Left lung (tissue), 10 donors: ENCODE measurements around the gene FOS. TPM values are rescaled to one million over a fixed set of nuclear protein-coding genes. Genes with fewer than 3 reads are reported as not detected.

Experiments
- ATAC-seq: fragments of 200-7000 bp; cut with Tn5 transposase; one replicate; pipeline ENCODE4 v1.9.1; 2020; ENCODE audit warnings: moderate library complexity
- DNase-seq, 4 donors: peaks; one replicate each; pipeline ENCODE4 v3.0.0-alpha.2; 2013 to 2020
- H3K27ac ChIP-seq, 2 donors: fragments of 200-600 bp; sonication (generic) in 1 of 2; one replicate each; pipeline versions ENCODE4 v1.5.0 to v1.8.0; 2020 to 2021
- H3K27me3 ChIP-seq, 2 donors: fragments of 200-600 bp; sonication (generic) in 1 of 2; one replicate each; pipeline versions ENCODE4 v1.5.0 to v1.8.0; 2020 to 2021
- H3K36me3 ChIP-seq, 2 donors: fragments of 200-600 bp; sonication (generic) in 1 of 2; one replicate each; pipeline versions ENCODE4 v1.5.0 to v1.8.0; 2020 to 2021
- H3K4me1 ChIP-seq, 2 donors: fragments of 200-600 bp; one replicate each; pipeline ENCODE4 v1.8.0; 2021
- H3K4me3 ChIP-seq, 2 donors: fragments of 200-600 bp; sonication (generic) in 1 of 2; one replicate each; pipeline versions ENCODE4 v1.5.0 to v1.8.0; 2020 to 2021; ENCODE audit warnings: mild to moderate bottlenecking in 1 of 2
- H3K9me3 ChIP-seq, 2 donors: fragments of 200-600 bp; sonication (generic) in 1 of 2; one replicate each; pipeline versions ENCODE4 v1.5.0 to v1.8.0; 2020 to 2021
- intact Hi-C, 2 donors: fragments of 100-400 bp; cut with DNase I; formaldehyde crosslinking; loops; one replicate each; pipeline versions ENCODE4 v1.11.2 to v1.14.2; 2022
- polyA plus RNA-seq, 6 donors: library from polyadenylated mRNA; unstranded; fragments of 120-200 nt; gene quantifications; one replicate each; pipeline ENCODE4 v1.2.1, GENCODE V29; 2013; ENCODE audit not compliant: insufficient read length in 6 of 6
- total RNA-seq, 2 donors: library from RNA; stranded (reverse); fragmentation: NEBNext Ultra II Directional; extraction: Animal tissue kit (Norgen Biotek cat#: 25700); gene quantifications; one replicate each; pipeline ENCODE4 v1.2.1, GENCODE V29; 2021
- TF ChIP-seq, protein P1 (sequence below), 2 donors: fragments of 200-600 bp; sonication (generic) in 1 of 2; IDR thresholded peaks; one replicate each; pipeline versions ENCODE4 v1.5.0 to v1.8.0; 2021; ENCODE audit warnings: antibody characterized with exemption in 2 of 2
- donor health status: DM: no; HTN: yes; CAD: no.
- donor health status: DM: no; HTN: no; CAD: no.

FOS gene
- total and polyA plus RNA-seq, 8 donors = 57.9 to 3,242 (median 701) TPM

- no peaks in the 10 kb centered on the region for H3K9me3 ChIP-seq
- no peaks in the 10 kb centered on the region for H3K36me3 ChIP-seq
- no peak overlapping the region for H3K27ac ChIP-seq
- intact Hi-C loops = no loop called here
- TF ChIP-seq, protein P1, sequence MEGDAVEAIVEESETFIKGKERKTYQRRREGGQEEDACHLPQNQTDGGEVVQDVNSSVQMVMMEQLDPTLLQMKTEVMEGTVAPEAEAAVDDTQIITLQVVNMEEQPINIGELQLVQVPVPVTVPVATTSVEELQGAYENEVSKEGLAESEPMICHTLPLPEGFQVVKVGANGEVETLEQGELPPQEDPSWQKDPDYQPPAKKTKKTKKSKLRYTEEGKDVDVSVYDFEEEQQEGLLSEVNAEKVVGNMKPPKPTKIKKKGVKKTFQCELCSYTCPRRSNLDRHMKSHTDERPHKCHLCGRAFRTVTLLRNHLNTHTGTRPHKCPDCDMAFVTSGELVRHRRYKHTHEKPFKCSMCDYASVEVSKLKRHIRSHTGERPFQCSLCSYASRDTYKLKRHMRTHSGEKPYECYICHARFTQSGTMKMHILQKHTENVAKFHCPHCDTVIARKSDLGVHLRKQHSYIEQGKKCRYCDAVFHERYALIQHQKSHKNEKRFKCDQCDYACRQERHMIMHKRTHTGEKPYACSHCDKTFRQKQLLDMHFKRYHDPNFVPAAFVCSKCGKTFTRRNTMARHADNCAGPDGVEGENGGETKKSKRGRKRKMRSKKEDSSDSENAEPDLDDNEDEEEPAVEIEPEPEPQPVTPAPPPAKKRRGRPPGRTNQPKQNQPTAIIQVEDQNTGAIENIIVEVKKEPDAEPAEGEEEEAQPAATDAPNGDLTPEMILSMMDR (IDR thresholded peaks at IDR 0.05) = no peak
- DNase-seq (no peak), ATAC-seq (no peak)
- H3K4me1 ChIP-seq = peaks cover 6 to 39% of the 10 kb centered on the region in 2 donors
- H3K4me3 ChIP-seq = no peak overlapping the region
- H3K27me3 ChIP-seq = no peaks in the 10 kb centered on the region
Observed at GRCh38 chr14:75290851-75291250, 12.2 kb downstream of the FOS start.

GRCh38 chr14:75291331-75291730 lies 12.7 kb downstream of the FOS start:
- H3K36me3 ChIP-seq = no peaks in the 10 kb centered on the region
- ATAC-seq (no peak), DNase-seq (no peak)
- H3K4me1 ChIP-seq = peaks cover 7 to 40% of the 10 kb centered on the region in 2 donors
- no peaks in the 10 kb centered on the region for H3K9me3 ChIP-seq
- no peaks in the 10 kb centered on the region for H3K27me3 ChIP-seq
- H3K27ac ChIP-seq = no peak overlapping the region
- TF ChIP-seq, protein P1 (IDR thresholded peaks at IDR 0.05) = no peak
- H3K4me3 ChIP-seq = no peak overlapping the region
- intact Hi-C loops = no loop called here

DNA sequence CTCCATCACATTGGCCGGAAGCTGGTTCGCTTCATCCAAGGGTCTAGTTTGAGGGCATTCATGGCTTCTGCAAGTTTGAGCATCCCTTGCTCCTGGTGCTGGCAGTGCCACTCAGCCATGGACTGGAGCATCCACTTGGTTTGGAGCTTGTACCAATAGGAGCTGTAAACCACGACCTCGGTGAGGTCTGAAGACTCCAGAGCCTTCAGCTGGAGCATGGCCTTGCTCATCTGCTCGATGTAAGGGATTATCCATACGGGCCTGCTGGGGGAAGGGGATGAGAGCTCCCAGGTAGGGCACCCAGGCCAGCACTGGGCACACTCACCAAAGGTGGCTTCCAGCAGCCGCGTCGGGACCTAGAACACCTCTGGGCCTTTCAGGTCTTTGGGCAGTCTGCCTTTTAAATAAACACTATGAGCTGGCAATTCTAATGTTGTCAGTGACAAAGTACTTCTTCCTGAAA lies 13.5 kb downstream of the FOS start:
- Histone ChIP-seq H3K27ac (no peak overlapping the region), H3K4me3 (no peak overlapping the region), H3K4me1 (peaks cover 12 to 42% of the 10 kb centered on the region in 2 donors), H3K36me3 (no peaks in the 10 kb centered on the region), H3K27me3 (no peaks in the 10 kb centered on the region), H3K9me3 (no peaks in the 10 kb centered on the region)
- no peak for ATAC-seq
- intact Hi-C loops = no loop called here
- TF ChIP-seq, protein P1 (IDR thresholded peaks at IDR 0.05) = no peak
- no peak for DNase-seq

DNA sequence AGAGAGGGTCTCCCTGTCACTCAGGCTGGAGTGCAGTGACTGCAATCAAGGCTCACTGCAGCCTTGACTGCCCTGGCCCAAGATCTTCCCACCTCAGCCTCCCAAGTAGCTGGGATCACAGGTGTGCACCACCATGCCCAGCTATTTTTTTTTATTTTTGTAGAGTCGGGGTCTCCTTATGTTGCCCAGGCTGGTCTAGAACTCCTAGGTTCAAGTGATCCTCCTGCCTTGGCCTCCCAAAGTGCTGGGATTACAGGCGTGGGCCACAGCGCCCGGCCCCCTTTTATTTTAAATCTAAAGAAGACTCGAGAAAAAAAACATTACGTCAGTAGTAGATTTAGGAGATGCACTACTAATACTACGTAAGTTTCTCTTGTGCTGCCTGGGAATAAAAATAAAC lies 14.3 kb downstream of the FOS start:
- intact Hi-C loops = no loop called here
- TF ChIP-seq, protein P1 (IDR thresholded peaks at IDR 0.05) = no peak
- no peaks in the 10 kb centered on the region for H3K9me3 ChIP-seq
- peaks cover 13 to 42% of the 10 kb centered on the region in 2 donors for H3K4me1 ChIP-seq
- no peak for DNase-seq
- no peaks in the 10 kb centered on the region for H3K27me3 ChIP-seq
- no peak for ATAC-seq
- no peak overlapping the region for H3K4me3 ChIP-seq
- H3K27ac ChIP-seq = no peak overlapping the region
- H3K36me3 ChIP-seq = no peaks in the 10 kb centered on the region

- H3K36me3 ChIP-seq = no peaks in the 10 kb centered on the region
- no peaks in the 10 kb centered on the region for H3K9me3 ChIP-seq
- H3K4me1 ChIP-seq = peaks cover 13 to 49% of the 10 kb centered on the region in 2 donors
- intact Hi-C loops = no loop called here
- H3K4me3 ChIP-seq = peak overlapping the region; percentile 59 to 60
- ATAC-seq (peak; percentile 87), DNase-seq (peak; percentile 96 to 99 (median 98))
- H3K27ac ChIP-seq = peak overlapping the region; percentile 95 to 98
- no peaks in the 10 kb centered on the region for H3K27me3 ChIP-seq
- TF ChIP-seq, protein P1 (IDR thresholded peaks at IDR 0.05) = no peak
Observed at GRCh38 chr14:75293920-75294648, 15.5 kb downstream of the FOS start.
